ENCODE data around the gene KCNT1.

Gene KCNT1

GRCh38 chr9:135771401-135772051 lies 69.5 kb downstream of the KCNT1 start:
- TF ChIP-seq MAX (IDR thresholded peaks at IDR 0.05; ENCODE audit: low read depth, low read length), result no peak
- no peak for TF ChIP-seq POLR2A (IDR thresholded peaks at IDR 0.05; ENCODE audit: extremely low read depth, insufficient read length)
- TF ChIP-seq MYC (IDR thresholded peaks at IDR 0.05; ENCODE audit: low read depth, low read length), result no peak
- H3K4me3 ChIP-seq (ENCODE audit: low read depth, low read length), result no peak overlapping the region
- no peak for DNase-seq (ENCODE audit: low read depth)

GRCh38 chr9:135772056-135772646 lies 70.2 kb downstream of the KCNT1 start:
- DNase-seq (ENCODE audit: low read depth), result no peak
- TF ChIP-seq MYC (IDR thresholded peaks at IDR 0.05; ENCODE audit: low read depth, low read length) (no peak), MAX (IDR thresholded peaks at IDR 0.05; ENCODE audit: low read depth, low read length) (no peak), CTCF (IDR thresholded peaks at IDR 0.05; ENCODE audit: low read depth, low read length) (no peak), POLR2A (IDR thresholded peaks at IDR 0.05; ENCODE audit: extremely low read depth, insufficient read length) (no peak)
- no peak overlapping the region for H3K4me3 ChIP-seq (ENCODE audit: low read depth, low read length)

- TF ChIP-seq CTCF (IDR thresholded peaks at IDR 0.05; ENCODE audit: low read depth, low read length) (no peak), MYC (IDR thresholded peaks at IDR 0.05; ENCODE audit: low read depth, low read length) (no peak), POLR2A (IDR thresholded peaks at IDR 0.05; ENCODE audit: extremely low read depth, insufficient read length) (no peak), MAX (IDR thresholded peaks at IDR 0.05; ENCODE audit: low read depth, low read length) (no peak)
- H3K4me3 ChIP-seq (ENCODE audit: low read depth, low read length), result no peak overlapping the region
- no peak for DNase-seq (ENCODE audit: low read depth)
Observed at GRCh38 chr9:135772702-135773493, 70.9 kb downstream of the KCNT1 start.

GRCh38 chr9:135773530-135774238 lies 71.7 kb downstream of the KCNT1 start:
- TF ChIP-seq CTCF (IDR thresholded peaks at IDR 0.05; ENCODE audit: low read depth, low read length) (no peak), MAX (IDR thresholded peaks at IDR 0.05; ENCODE audit: low read depth, low read length) (no peak), POLR2A (IDR thresholded peaks at IDR 0.05; ENCODE audit: extremely low read depth, insufficient read length) (no peak), MYC (IDR thresholded peaks at IDR 0.05; ENCODE audit: low read depth, low read length) (no peak)
- no peak for DNase-seq (ENCODE audit: low read depth)
- H3K4me3 ChIP-seq (ENCODE audit: low read depth, low read length), result no peak overlapping the region

- no peak overlapping the region for H3K4me3 ChIP-seq (ENCODE audit: low read depth, low read length)
- TF ChIP-seq CTCF (IDR thresholded peaks at IDR 0.05; ENCODE audit: low read depth, low read length) (no peak), MAX (IDR thresholded peaks at IDR 0.05; ENCODE audit: low read depth, low read length) (no peak), POLR2A (IDR thresholded peaks at IDR 0.05; ENCODE audit: extremely low read depth, insufficient read length) (no peak)
- no peak for DNase-seq (ENCODE audit: low read depth)
Observed at GRCh38 chr9:135774239-135774747, 72.3 kb downstream of the KCNT1 start.
